NCI-H774 (cell line): ENCODE results near the gene DYNLRB2.

Experiments
- DNase-seq: peaks from one replicate; lab custom pipeline; 2025; lab: John Stamatoyannopoulos, UW

Gene DYNLRB2

GRCh38 chr16:80552277-80552676, 11.5 kb downstream of the DYNLRB2 start:
- DNase-seq, result no peak

DNA sequence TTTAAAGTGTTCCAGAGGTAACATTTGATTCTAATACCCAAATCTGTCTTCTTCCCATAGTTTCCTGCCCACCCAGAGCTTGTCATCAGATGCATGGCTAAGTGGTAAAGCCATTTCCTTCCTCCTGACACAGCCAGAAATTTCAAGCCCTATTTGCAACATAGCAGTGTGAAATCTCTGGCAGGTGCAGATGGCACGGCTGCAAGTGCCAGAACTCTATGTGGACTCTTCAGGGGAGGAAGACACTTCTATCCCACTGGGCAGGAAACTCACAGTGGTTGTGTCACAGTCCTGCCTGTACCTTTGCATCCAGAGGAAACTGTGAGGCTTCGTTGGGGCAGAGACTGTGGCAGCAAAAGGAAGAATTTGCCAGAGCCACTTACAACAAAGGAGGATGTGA, 13.2 kb downstream of the DYNLRB2 start:
- DNase-seq, result no peak

DNA sequence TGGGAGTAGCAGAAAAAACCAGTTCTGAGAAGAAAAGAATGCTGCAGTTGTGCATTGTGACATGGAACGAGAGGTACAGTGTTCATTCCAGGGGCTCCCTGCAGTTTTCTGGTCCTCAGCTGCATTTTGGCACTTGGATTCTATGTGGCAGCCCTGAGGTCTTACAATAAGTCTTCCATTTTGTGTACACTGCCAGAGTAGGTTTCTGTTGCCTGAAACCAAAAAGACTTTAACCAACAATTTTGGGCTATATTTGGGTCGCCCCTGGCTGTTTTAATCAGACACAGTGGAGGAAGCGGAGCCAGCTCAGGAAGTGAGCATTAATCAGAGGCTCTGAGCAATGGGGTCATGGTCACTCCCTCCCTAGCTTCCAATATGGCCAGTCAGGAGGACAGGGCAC, 15.7 kb downstream of the DYNLRB2 start:
- DNase-seq, result no peak

DNA sequence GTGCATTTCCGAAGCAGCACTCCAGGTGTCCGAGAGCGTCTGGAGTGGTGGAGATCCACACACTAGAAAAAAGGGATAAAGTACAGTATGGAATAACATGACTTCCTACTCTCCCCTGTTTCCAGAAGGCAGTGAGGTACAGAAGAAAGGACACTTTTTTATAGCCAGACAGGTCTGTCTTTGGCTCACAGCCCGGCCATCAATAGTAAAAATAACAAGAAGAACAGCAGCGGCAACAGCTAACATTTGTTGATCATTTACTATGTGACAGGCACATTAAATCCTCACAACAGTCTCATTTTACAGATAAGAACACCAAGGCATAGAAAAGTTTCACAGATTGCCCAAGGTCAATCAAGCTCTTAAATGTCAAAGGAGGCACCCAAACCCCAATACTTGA, 16.2 kb downstream of the DYNLRB2 start:
- DNase-seq, result peak; percentile 2

DNA sequence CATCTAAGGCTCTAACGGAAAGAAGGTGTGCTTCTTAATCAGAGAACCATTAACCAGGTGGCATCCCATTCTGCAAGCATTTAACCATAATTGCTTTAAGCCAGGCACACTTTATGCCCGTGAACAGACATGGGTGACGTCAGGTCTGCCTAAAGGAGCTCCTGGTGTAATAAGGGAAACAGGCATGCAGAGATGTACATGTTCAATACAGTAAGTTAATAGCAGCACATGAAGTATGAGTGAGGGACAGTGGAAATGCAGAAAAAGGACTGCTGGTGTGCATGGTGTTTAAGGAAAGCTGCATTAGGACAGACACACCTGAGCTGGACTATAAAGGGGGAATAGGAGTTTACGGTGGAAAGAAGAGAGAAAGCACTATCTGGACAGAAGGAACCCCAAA, 18.6 kb downstream of the DYNLRB2 start:
- DNase-seq, result no peak

GRCh38 chr16:80563066-80563465, 22.3 kb downstream of the DYNLRB2 start:
- DNase-seq, result no peak

- DNase-seq, result no peak
These were observed 23.6 kb downstream of the DYNLRB2 start for GRCh38 chr16:80564394-80564793.

- DNase-seq, result no peak
These were observed 28.8 kb downstream of the DYNLRB2 start for GRCh38 chr16:80569440-80570105.

DNA sequence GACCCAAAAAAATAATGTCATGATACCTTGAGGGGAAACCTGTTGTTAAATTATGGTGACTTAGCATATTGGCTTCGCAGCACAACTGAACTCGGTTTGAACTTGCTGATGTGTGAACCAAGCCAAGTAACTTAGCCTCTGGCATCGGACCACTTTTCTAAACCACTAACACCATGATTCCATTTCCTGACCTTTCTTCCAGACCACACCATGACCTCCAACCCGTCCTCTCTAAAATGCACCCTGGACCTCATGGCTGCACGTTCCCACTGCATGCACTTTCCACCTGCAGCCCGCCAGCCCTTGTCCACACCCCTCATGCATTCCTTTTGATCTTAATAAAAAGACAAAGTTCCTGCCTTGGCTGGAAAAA, 29.3 kb downstream of the DYNLRB2 start:
- no peak for DNase-seq

DNA sequence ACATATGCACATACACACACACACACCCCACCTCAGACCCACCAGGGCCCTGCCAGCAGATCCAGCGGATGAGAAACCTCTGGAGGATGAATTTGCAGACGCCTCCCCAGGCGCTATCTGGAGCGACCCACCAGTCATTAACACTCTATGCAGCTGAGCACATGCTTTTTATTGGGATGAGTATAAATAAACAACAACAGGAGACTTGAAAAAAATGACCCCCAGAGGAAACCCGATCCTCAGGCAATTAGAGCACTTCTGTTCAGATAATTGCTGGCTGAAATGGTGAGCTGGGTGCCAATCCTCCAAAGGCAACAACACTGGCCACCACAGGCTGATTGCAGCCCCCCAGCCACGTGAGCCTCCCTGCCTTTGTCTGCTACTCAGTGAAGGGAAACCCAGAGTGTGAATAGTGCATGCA, 32.9 kb downstream of the DYNLRB2 start:
- DNase-seq, result no peak

DNA sequence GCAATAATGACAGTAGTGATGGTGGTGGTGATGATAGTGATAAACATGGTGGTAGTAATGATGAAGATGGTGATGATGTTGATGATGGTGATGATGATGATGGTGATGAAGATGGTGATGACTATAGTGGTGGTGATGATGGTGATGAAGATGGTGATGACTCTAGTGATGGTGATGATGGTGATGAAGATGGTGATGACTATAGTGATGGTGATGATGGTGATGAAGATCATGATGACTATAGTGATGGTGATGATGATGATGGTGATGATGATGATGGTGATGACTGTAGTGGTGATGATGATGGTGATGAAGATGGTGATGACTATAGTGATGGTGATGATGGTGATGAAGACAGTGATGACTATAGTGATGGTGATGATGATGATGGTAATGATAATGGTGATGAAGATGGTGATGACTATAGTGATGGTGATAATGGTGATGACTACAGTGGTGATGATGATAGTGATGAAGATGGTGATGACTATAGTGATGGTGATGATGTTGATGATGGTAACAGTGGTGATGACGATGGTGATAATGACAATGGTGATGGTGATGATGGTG, 35.6 kb downstream of the DYNLRB2 start:
- DNase-seq, result no peak

DNA sequence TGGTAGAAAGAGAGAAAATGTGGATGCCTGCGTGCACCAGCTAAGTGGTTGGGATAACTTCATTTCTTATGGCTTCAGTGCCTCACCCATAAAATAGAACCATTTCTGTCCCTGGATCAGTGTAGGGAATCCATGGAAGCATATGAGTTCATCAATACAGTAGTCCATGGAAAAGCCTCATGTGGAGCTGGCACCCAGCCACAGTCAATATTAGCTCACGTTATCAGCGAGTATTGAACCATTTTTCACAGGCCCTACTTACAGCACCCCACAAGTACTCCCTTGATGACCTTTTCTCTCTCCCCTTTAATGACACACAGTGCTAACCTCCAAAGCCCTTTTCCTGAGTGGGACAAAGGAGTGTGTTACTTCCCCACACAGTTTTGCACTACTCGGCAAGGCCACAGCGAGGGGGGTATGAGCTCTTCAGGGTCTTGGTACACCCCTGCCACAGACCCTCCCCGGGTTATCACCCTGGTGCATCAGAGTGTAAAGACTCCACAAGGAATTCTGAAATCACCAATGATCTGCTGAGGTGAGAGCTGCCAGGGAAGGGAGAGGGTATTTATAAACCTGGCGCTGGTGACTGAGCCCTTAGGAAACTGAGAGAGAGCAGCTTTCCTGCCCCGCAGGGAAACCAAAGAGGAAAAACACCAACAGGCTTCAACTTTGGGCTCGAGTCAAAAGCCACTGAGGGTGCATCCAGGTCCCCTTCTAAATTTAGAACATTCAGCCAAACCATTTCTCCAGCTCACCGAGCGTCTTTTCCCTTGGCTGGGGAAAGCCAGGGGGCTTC, 36.9 kb downstream of the DYNLRB2 start:
- DNase-seq, result no peak

DNA sequence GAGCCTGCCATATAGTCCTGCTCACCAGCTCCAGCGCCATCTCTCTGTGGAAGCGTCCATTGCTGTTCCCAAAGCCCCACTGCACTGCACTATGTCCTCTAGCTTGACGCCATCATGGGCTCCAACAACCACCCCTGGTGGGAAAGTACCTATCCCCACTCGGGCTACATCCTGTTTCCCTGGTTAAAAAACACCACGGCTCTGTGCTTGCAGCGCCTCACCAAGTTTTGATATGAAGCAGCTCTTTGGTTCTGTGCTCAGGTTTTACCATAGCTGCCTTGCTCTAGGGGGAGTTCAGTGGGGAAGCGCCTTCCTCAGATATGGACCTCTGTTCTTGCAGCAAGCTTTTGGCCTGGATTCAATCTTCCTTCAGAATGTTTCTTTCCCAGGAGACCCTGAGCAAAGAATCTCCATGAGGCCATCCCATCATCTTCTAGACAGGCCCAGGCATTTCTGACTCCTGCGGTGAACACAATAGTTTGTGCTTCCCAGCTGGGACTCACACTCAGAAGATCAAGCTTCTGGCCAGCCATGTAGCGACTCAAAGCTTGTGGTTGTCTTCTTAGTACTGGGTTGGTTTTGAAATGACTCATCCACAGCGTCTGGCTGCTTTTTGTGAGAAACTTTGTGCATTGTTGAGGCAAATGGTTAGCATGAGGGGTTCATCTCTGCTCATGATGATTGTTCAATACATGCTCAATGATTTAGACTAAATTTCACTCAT, 39.5 kb downstream of the DYNLRB2 start:
- DNase-seq, result no peak

DNA sequence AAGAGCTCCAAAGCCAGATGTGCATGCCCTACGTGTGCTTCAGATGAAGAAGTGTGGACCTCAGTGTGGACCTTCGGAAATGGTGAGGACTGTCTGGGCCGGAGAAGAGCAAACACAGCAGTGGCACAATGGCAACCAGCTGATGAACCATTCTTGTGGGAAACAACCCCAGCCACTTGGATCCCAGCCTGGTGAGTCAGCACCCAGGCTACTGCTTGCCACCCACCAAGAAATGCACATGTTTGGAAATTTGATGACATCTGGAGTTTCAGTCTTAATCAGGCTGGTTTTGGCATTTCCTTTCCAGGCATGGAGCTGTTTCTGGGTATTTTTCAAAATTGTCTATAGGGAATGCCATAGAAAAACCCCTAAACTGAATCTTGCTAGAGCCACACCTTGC, 42.7 kb downstream of the DYNLRB2 start:
- DNase-seq, result no peak

DNA sequence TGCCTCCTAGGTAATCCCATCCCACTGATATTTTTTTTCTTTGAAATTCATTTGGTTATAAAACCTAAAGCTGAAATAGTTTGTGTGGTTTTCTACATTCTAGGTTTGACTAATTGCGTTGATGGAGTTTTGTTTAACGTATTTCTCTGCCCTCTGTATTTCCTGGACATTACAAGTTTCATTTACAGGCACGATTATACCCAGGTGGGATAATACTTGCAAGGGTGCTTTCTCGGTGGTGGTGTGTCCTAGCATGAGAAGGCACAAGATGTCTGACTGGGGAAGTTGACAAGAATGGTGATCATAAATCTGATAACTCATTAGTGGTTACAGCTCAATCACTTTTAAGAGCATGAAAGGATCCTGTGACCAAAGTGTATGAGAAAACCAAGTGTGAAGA, 45.0 kb downstream of the DYNLRB2 start:
- DNase-seq, result no peak

DNA sequence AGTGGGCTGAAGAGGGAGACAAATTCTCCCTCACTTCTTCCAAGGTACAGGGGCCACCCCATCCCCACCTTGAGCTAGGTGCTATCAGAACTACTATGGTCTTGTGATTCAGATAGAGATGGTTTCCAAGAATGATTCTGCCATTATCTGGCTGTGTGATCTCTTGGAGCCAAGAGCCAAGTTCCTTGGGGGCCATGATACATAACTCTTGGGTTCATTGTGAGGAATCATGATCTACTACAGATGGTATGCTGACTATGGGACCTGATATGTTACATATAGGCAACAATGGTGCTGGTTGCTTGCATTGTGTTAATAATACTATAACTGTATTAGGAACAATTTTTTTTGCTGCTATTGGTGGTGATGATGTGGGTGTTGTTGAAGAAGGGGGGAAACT, 45.7 kb downstream of the DYNLRB2 start:
- DNase-seq, result no peak

DNA sequence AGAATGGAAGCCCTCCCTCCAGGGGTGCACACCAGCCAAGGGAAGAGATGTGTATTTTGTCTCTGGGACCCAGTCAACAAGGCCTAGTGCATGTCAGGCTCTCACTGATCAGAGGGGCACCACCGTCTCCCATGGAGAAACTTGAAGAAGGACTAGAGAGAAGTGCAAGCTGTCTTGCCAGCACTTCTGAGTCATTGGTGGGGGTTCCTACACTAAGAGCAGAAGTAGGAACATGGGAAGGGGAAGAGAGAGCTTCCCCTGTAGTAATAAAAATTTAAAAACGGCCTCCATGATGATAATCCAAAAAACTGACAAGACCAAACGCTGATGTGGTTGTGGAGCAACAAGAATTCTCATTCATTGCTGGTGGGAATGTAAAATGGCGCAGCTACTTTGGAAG, 46.3 kb downstream of the DYNLRB2 start:
- DNase-seq, result no peak

GRCh38 chr16:80591071-80591915, 50.5 kb downstream of the DYNLRB2 start:
- DNase-seq, result no peak

DNA sequence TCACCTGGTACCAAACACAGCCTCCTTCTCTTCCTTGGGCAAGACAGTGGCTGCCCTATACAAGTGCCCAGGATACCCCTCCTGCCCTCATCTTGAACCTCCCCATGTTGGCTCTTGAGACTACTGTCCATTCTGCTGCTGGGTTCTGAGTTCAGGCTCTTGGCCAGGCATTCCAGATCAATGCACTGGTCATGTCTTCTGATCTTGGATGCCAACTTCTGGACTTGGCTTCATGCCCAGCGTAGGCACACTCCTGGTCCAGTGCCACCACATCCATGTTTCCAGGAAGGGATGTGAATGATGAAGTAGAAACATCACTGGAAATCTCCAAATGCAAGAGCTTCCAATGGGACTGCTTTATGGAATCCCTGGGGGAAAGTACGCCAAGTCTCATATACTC, 51.5 kb downstream of the DYNLRB2 start:
- DNase-seq, result no peak

DNA sequence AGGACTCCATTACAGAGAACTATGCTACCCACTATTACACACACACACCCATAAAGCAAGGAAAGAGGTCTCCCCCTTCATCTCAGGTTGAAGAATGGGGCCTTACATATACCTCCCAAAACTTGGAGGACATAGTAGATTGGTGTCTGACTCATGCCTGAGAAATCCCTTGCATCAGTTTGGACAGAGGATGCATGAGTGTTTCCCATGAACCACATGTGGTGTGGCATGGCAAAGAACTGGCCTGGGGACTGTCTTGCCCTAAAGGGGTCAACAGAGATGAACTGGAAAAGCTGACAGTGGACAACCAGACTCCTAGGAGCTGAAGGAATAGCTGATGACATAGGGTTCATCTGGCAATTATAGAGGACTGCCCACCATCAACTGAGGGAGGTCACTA, 54.0 kb downstream of the DYNLRB2 start:
- no peak for DNase-seq

DNA sequence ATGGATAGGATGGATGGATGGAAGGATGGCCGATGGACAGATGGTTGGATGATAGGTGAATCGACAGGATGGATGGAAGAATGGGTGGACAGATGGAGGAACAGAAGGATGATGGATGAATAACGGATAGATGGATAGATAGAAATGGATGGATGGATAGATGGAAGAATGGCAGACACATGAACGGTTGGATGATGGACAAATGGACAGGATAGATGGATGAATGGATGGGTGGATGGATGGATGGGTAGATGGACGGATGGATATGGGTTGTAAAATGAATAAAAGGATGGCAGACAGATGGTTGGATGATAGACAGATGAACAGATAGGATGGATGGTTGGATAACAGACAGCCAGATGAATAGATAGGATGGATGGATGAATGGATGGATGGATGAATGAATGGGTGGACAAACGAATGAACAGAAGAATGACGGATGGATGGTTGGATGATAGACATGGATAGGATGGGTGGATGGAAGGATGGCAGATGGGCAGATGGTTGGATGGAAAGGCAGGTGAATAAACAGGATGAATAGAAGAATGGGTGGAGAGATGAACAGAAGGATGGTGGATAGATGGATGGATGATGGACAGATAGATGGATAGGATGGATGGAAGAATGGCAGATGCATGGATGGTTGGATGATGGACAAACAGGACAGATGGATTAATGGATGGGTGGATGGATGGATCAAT, 55.9 kb downstream of the DYNLRB2 start:
- no peak for DNase-seq
